ENCODE data around the gene RAC3.

Gene RAC3

GRCh38 chr17:82031303-82031884, at the start of gene RAC3:
TSS of gene RAC3 (plus strand) at chr17:82031678. CDS start at chr17:82031762, 84 bp downstream.
- H3K27ac ChIP-seq = peak within 1 kb of the TSS; percentile 98
- no peak for TF ChIP-seq CTCF (conservative IDR thresholded peaks at IDR 0.05)

- no peak overlapping the region for H3K27ac ChIP-seq
- TF ChIP-seq CTCF (conservative IDR thresholded peaks at IDR 0.05) = no peak
These were observed 48.4 kb upstream of the RAC3 start for GRCh38 chr17:81983011-81983638.

GRCh38 chr17:81983639-81984373, 47.7 kb upstream of the RAC3 start:
- H3K27ac ChIP-seq = no peak overlapping the region
- no peak for TF ChIP-seq CTCF (conservative IDR thresholded peaks at IDR 0.05)

GRCh38 chr17:81984773-81985410, 46.6 kb upstream of the RAC3 start:
- TF ChIP-seq CTCF (conservative IDR thresholded peaks at IDR 0.05) = no peak
- no peak overlapping the region for H3K27ac ChIP-seq

- no peak for TF ChIP-seq CTCF (conservative IDR thresholded peaks at IDR 0.05)
- no peak overlapping the region for H3K27ac ChIP-seq
These were observed 44.9 kb upstream of the RAC3 start for GRCh38 chr17:81986606-81987005.

- no peak for TF ChIP-seq CTCF (conservative IDR thresholded peaks at IDR 0.05)
- H3K27ac ChIP-seq = no peak overlapping the region
These were observed 44.2 kb upstream of the RAC3 start for GRCh38 chr17:81987161-81987770.

Data from VCaP (cell line).